NCI-H524 (cell line): ENCODE data around the gene ADARB1.

Experiments
- DNase-seq, 2 experiments: peaks; one replicate each; lab custom pipeline; 2025; lab: John Stamatoyannopoulos, UW

The ADARB1 gene

DNA sequence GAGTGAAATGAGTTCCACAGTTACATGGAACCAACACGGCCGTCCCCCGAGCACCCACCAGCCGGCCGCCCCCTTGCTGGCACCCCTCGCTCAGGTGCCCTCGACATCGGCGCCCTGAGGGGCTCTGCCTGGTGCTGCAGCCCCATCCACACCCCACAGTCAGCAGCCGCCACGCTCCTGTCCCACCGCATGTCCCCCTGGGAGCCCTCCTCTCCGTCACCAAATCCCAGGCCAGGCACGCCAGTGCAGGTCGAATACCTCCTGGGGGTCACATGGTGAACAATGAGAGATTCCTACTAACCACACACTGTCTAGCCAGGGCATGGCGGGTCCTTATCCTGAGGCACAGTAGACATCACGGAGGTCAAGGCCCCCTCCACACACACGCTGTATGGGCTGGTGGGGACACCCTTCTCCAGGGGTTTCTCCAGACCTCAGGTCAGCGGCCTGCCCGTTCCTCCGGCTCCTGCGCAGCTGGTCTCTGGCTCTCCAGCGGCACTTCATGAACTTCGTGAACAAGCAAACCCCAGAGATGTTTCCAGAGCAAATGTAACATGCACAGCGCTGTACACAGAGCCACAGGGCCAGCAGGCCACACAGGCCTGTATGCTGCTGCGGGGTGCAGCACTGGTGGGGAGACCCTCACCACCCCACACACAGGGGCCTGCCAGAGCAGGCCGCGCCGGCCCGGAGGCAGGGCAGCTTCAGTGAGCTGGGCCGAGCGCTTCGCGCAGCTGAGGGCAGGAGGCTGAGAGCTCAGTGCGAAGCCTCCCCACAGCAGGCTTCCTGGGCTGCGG, 191.5 kb downstream of the ADARB1 start:
- DNase-seq: no peak

DNA sequence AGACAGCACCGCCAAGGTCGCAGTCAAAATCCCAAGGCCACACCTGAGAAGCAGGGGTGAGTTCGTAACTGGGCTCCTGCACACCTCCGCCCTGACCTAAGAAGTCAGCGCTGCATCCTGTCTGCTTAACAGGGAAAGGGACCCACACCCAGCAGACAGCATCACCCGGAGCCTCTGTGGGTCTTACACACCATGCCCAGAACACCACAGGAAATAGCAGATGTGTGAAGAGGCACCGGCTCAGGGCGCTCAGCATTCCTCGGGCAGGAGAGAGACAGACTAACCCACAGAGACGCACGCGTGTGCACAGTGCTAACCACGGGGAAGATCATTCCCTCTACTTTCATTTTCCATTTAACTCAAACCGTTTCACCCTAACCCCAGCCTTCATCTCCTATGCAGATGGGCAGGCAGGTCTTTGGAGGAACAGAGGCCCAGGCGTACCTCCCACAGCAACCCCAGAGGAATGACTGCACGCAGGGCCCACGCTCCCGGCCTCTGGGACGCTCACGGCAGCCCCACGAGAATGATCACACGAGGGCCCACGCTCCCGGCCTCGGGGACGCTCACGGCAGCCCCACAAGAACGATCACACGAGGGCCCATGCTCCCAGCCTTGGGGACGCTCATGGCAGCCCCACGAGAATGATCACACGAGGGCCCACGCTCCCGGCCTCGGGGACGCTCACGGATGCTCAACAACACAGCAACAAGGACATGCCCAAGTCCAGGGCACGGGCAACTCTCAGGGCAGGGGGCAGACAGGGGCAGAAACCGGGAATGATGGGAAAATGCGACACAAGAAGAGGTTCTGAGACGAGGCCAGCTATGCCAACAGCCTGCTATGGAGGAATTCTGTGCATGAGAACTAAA, 192.4 kb downstream of the ADARB1 start:
- DNase-seq: no peak

- DNase-seq: no peak
Observed at GRCh38 chr21:45267390-45267760, 193.0 kb downstream of the ADARB1 start.

- DNase-seq: no peak
Observed at GRCh38 chr21:45269861-45270260, 195.5 kb downstream of the ADARB1 start.

DNA sequence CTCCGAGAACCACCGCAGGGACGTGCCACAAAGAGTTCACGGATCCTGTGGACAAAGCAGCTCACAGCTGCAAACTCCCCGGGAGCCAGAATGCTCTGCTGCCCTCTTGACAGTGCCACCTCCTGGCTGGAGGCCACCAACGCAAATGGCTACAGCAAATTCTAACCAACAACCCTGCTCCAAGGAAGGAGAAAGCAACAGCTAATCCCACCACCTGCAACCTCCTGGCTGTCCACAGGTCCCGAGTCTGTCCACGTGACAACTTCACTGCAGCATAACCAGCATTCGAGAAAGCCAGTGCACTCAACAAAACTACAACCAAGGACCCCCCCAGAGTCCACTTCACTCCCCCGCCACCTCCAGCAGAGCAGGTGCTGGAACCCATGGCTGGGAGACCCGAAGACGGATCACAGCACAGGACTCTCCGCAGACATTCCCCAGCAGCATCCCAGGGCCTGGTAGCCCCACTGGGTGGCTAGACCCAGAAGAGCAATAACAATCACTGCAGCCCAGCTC, 196.0 kb downstream of the ADARB1 start:
- DNase-seq: no peak
